H1 (cell line): Measurements from ENCODE around the gene TGFBR1. TPM values are rescaled to one million over a fixed set of nuclear protein-coding genes. Genes with fewer than 3 reads are reported as not detected.

Experiments
- GTF2F1 ChIP-seq: IDR thresholded peaks from 2 replicates; pipeline ENCODE4 v1.6.1; 2012; ENCODE audit warnings: low read depth, low read length, improper control_type of control experiment, borderline replicate concordance
- HDAC2 ChIP-seq, 2 experiments: fragments of 300-600 bp in 1 of 2; sonication (generic) in 1 of 2; IDR thresholded peaks; 2 replicates each; pipeline ENCODE4 v1.6.1; 2011 to 2012; ENCODE audit warnings: low read depth in 2 of 2, low read length in 2 of 2, mild to moderate bottlenecking in 2 of 2, moderate library complexity in 2 of 2, borderline replicate concordance in 1 of 2, inconsistent platforms in 1 of 2
- JUND ChIP-seq: IDR thresholded peaks from 2 replicates; pipeline ENCODE4 v1.6.1; 2011; ENCODE audit warnings: mild to moderate bottlenecking, improper control_type of control experiment, low read length
- MAFK ChIP-seq: IDR thresholded peaks from 2 replicates; pipeline ENCODE4 v1.6.1; 2012; ENCODE audit warnings: low read depth, mild to moderate bottlenecking, improper control_type of control experiment, low read length
- NRF1 ChIP-seq: IDR thresholded peaks from 2 replicates; pipeline ENCODE4 v1.6.1; 2011; ENCODE audit warnings: mild to moderate bottlenecking, low read depth, low read length, improper control_type of control experiment
- SP4 ChIP-seq: IDR thresholded peaks from 2 replicates; pipeline ENCODE4 v1.6.1; 2012; ENCODE audit warnings: low read length, inconsistent platforms
- polyA plus RNA-seq, 7 experiments: library from polyadenylated mRNA; depleted of rRNA in 3 of 7; stranded (reverse) in 5 of 7; unstranded in 2 of 7; fragments of >200 nt in 5 of 7; fragments of 200-250 nt in 2 of 7; gene quantifications; 1 replicate in 5 of 7; 2 replicates in 1 of 7; 4 replicates in 1 of 7; pipeline versions ENCODE4 v1.2.1 to v1.2.3, GENCODE V29; 2011 to 2013; ENCODE audit warnings: missing spikeins in 2 of 7, mixed read lengths in 2 of 7
- total RNA-seq: library from RNA; stranded (reverse); fragmentation: NEBNext Ultra II Directional; extraction: Animal tissue kit (Norgen Biotek cat#: 25700); gene quantifications from 2 replicates; pipeline ENCODE4 v1.2.1, GENCODE V29; 2021

The TGFBR1 gene
- total and polyA plus RNA-seq, 2 of the 8 experiments (the other 6 are each of a cell fraction or from before 2014, with no cell fraction given) = 16.8 to 52.4 TPM

- TF ChIP-seq SP4 (no peak), HDAC2 (IDR thresholded peaks at IDR 0.05; ENCODE audit: borderline replicate concordance in 1 of 2, low read depth in 2 of 2, low read length in 2 of 2) (no peak), GTF2F1 (no peak), MAFK (no peak), NRF1 (no peak), JUND (no peak)
Measured at GRCh38 chr9:99075246-99075912, 29.5 kb upstream of the TGFBR1 start (continued).
